ENCODE data around the gene TLL2.

TLL2 gene

DNA sequence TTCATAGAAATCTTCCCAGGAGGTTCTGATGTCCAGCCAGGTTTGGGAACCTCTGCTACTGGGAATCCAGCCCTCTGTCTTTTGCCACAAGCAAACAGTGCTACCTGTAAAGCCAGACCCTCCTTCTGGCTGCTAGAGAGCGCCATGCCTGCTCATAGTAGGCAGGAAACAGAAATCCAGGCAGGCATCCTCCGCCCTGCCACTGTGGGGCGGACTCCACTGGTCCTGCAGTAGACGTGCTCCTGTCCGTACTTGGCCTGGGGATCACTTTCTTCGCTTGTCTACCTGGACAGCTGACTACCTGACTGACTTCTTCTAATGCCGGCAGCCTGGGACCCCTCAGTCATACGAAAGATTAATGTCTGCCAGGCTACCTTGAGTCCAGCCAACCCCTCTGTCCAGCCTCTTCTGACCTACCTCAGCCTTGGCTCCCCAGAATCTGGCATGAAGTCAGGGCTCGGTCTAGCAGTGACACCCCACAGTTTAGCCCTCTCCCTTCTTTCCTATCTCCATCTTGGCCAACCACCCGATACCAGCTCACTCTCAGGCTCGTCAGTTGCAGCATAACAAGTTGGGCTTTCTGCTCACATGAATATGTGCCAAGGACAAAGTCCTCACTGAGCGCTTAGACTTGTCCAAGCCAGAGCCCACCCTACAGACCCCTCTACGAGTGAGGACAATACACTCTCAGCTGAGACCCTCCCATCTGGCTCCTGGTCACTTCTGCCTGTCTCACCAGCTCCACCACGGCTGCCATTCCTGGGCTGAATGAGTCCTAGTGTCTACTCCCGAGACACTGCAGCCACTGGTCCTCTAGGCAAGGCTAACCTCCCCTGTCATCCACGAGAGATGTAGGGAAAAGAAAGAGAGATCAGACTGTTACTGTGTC lies 111.1 kb downstream of the TLL2 start:
- H3K36me3 ChIP-seq (ENCODE audit: insufficient read depth, low read length) = no peaks in the 10 kb centered on the region
- no peaks in the 10 kb centered on the region for H3K4me1 ChIP-seq (ENCODE audit: control insufficient read depth, insufficient read depth, low read length)
- H3K27me3 ChIP-seq (ENCODE audit: control insufficient read depth, insufficient read depth, low read length) = peaks cover 63% of the 10 kb centered on the region
- H3K9ac ChIP-seq (ENCODE audit: low read depth, low read length) = no peak overlapping the region
- no peaks in the 10 kb centered on the region for H3K9me3 ChIP-seq (replicated peaks; ENCODE audit: low read length)
- no peak overlapping the region for H3K4me3 ChIP-seq (ENCODE audit: low read length)
- no peak overlapping the region for H3K4me2 ChIP-seq (ENCODE audit: low read length)

DNA sequence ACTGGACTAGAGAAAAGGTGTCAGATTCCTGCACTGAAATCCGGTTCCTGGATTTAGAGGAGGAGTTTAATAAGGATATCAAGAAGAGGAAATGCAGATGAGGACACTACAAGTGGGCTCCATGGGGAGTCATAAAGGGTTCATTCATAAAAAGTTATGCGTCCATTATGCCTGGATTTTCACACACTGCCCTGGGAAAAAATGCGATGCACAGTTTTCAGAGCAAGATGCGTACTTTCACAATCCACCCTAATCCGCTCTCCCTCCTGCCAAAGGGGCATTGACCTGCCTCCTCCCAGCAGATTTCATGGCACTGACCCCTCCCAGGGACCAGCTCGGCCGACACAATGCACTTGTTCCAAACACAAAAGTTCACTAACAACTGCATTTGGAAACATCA lies 112.7 kb downstream of the TLL2 start:
- Histone ChIP-seq H3K9me3 (replicated peaks; ENCODE audit: low read length) (no peaks in the 10 kb centered on the region), H3K4me1 (ENCODE audit: control insufficient read depth, insufficient read depth, low read length) (no peaks in the 10 kb centered on the region), H3K4me2 (ENCODE audit: low read length) (no peak overlapping the region), H3K9ac (ENCODE audit: low read depth, low read length) (no peak overlapping the region), H3K4me3 (ENCODE audit: low read length) (no peak overlapping the region), H3K36me3 (ENCODE audit: insufficient read depth, low read length) (no peaks in the 10 kb centered on the region), H3K27me3 (ENCODE audit: control insufficient read depth, insufficient read depth, low read length) (peaks cover 67% of the 10 kb centered on the region)

DNA sequence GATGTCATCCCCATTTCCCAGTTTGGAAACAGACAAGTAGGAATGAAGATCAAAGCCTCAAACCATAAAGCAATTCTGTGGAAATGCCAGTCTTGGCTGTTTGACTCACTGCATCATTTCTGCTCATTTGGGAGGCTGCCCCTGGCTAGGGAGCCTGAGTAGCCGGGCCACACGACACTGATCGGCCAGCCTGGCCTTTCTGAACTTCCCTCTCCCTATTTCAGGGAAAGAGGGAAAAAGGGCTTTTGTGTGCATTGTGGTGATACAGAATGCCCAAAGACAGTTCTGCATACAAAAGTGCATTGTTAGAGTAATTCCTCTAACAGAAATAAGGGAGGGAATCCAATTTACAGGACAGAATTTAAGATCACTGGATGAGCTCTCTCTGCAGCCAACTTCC lies 113.3 kb downstream of the TLL2 start:
- H3K4me2 ChIP-seq (ENCODE audit: low read length) = no peak overlapping the region
- no peak overlapping the region for H3K9ac ChIP-seq (ENCODE audit: low read depth, low read length)
- peaks cover 66% of the 10 kb centered on the region for H3K27me3 ChIP-seq (ENCODE audit: control insufficient read depth, insufficient read depth, low read length)
- no peaks in the 10 kb centered on the region for H3K36me3 ChIP-seq (ENCODE audit: insufficient read depth, low read length)
- H3K4me3 ChIP-seq (ENCODE audit: low read length) = no peak overlapping the region
- no peaks in the 10 kb centered on the region for H3K4me1 ChIP-seq (ENCODE audit: control insufficient read depth, insufficient read depth, low read length)
- H3K9me3 ChIP-seq (replicated peaks; ENCODE audit: low read length) = no peaks in the 10 kb centered on the region

DNA sequence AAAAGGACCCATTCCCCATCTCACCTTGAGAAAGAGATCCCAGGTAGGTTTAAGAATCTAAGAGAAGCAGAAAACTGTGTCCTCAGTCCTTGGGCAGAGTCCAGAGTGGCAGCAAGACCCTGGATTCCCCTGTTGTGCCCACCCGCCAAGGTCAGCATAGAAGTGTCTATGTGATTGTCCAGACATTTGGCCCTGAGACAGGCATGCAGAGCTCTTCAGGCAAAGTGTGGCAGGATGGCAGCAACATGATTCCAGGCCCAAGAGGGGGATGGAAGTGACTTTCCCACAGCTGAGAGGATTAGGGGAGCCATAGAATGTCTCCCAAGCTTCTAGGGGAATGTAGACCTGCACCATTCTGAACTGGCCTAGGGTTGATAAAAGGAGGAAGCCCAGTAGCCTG lies 115.8 kb downstream of the TLL2 start:
- Histone ChIP-seq H3K9me3 (replicated peaks; ENCODE audit: low read length) (no peaks in the 10 kb centered on the region), H3K9ac (ENCODE audit: low read depth, low read length) (no peak overlapping the region), H3K4me2 (ENCODE audit: low read length) (no peak overlapping the region), H3K36me3 (ENCODE audit: insufficient read depth, low read length) (no peaks in the 10 kb centered on the region), H3K4me3 (ENCODE audit: low read length) (no peak overlapping the region), H3K4me1 (ENCODE audit: control insufficient read depth, insufficient read depth, low read length) (no peaks in the 10 kb centered on the region), H3K27me3 (ENCODE audit: control insufficient read depth, insufficient read depth, low read length) (peaks cover 79% of the 10 kb centered on the region)

DNA sequence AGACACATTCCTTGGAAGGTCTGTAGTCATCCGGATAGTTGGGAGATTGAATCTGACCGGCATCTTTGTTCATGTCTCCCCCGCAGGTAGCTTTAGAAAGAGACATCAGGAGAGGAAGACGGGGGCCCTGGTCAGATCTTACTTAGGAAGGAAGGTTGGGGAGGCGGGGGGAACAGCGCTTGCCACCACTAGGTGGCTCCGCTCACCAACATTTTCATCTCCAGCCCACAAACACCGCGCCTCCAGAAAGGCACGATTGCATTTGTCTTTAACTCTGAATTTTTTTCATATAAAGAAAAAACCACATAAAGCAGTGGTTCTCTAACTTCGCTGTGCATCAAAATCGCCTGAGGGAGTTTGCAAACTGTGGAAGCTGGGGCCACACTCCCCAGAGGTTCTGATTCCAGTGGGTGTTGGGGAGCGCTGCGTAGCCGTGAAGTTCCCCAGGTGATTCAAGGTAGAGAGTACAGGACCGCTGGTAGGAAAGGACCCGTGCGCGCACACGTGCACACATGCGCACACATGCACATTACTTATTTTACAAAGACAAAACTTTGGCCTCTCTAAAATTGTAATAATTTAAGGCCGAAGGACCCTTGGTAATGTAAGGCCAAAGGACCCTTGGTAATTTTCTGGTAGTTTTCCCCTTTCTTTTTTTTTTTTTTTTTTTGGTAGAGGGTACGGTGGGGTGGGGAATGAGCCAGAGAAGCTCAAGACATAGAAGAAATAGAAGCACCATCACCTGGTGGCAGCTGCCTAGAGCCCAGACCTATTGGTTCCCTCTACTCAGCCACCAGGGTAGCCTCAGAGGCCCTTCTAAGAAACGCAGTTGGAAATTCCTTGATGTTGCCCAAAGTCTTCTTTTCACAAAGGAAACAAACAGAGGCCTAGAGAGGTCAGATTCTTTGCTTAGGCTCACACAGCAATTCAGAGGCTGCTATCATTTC lies 117.5 kb downstream of the TLL2 start:
- Histone ChIP-seq H3K4me3 (ENCODE audit: low read length) (no peak overlapping the region), H3K9ac (ENCODE audit: low read depth, low read length) (no peak overlapping the region), H3K4me2 (ENCODE audit: low read length) (no peak overlapping the region), H3K4me1 (ENCODE audit: control insufficient read depth, insufficient read depth, low read length) (no peaks in the 10 kb centered on the region), H3K9me3 (replicated peaks; ENCODE audit: low read length) (no peaks in the 10 kb centered on the region), H3K27me3 (ENCODE audit: control insufficient read depth, insufficient read depth, low read length) (peaks cover 77% of the 10 kb centered on the region), H3K36me3 (ENCODE audit: insufficient read depth, low read length) (no peaks in the 10 kb centered on the region)

DNA sequence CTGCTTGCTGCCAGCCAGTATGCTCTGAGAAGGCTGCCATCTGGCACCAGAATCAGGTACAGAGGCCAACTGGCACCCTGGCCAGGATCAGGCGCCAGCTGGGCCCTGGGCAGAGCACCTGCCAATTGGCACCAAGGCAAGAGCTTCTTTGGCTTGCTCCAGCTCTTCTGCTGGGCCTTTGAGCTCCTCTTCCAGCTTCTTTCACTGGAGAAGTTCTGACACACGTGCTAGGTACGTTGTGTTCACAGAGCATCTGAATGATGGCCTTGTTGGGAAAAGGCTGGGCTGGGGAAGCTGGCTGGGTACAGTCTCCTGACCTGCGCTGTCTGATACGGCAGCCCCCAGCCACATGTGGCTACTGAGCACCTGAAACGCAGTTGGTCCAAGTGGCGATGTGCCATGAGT lies 123.3 kb downstream of the TLL2 start:
- H3K4me1 ChIP-seq (ENCODE audit: control insufficient read depth, insufficient read depth, low read length) = no peaks in the 10 kb centered on the region
- no peak overlapping the region for H3K9ac ChIP-seq (ENCODE audit: low read depth, low read length)
- H3K4me3 ChIP-seq (ENCODE audit: low read length) = no peak overlapping the region
- H3K4me2 ChIP-seq (ENCODE audit: low read length) = no peak overlapping the region
- H3K9me3 ChIP-seq (replicated peaks; ENCODE audit: low read length) = no peaks in the 10 kb centered on the region
- H3K36me3 ChIP-seq (ENCODE audit: insufficient read depth, low read length) = no peaks in the 10 kb centered on the region
- peaks cover 63% of the 10 kb centered on the region for H3K27me3 ChIP-seq (ENCODE audit: control insufficient read depth, insufficient read depth, low read length)

DNA sequence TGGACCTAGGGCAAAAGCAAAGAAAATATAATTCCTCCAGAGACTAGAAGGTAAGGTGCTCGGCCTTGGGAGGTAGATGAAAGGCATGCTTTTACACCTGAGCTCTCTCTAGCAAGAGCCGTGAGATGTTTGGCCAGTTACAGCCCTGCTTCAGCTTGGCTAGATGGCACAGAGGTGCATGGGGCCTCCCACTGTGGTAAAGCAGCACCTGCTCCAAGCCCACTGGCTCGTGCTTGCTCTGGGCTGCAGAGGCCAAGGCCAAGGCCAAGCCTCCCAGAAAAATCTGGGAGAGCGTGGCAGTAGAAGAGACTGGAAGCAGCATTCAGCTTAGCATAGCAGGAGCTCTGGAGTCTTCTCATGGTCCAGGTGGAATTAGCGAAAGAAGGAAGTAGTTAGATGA lies 123.9 kb downstream of the TLL2 start:
- Histone ChIP-seq H3K36me3 (ENCODE audit: insufficient read depth, low read length) (no peaks in the 10 kb centered on the region), H3K4me1 (ENCODE audit: control insufficient read depth, insufficient read depth, low read length) (no peaks in the 10 kb centered on the region), H3K9me3 (replicated peaks; ENCODE audit: low read length) (no peaks in the 10 kb centered on the region), H3K4me2 (ENCODE audit: low read length) (no peak overlapping the region), H3K27me3 (ENCODE audit: control insufficient read depth, insufficient read depth, low read length) (peaks cover 60% of the 10 kb centered on the region), H3K9ac (ENCODE audit: low read depth, low read length) (no peak overlapping the region), H3K4me3 (ENCODE audit: low read length) (no peak overlapping the region)

DNA sequence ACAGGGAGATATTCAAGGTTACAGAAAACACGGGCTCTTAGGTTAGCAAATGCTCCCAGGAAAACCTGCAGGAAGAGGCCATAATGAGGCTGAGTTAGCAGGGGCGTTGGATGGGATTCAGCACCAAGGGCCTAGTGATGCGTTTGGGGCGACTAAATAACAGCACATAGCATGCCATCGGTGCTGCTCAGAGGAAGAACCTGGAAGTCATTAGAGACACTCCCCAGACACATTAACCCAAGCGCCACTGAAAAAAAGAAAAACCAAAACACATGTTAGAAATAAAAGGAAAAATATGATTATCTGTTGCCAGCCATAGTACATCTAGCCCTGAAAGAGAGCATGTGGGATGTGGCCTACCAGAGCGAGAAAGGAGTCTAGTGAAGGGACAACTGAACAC lies 126.1 kb downstream of the TLL2 start:
- Histone ChIP-seq H3K9ac (ENCODE audit: low read depth, low read length) (no peak overlapping the region), H3K9me3 (replicated peaks; ENCODE audit: low read length) (no peaks in the 10 kb centered on the region), H3K4me3 (ENCODE audit: low read length) (no peak overlapping the region), H3K36me3 (ENCODE audit: insufficient read depth, low read length) (no peaks in the 10 kb centered on the region), H3K4me2 (ENCODE audit: low read length) (no peak overlapping the region), H3K4me1 (ENCODE audit: control insufficient read depth, insufficient read depth, low read length) (no peaks in the 10 kb centered on the region), H3K27me3 (ENCODE audit: control insufficient read depth, insufficient read depth, low read length) (peaks cover 40% of the 10 kb centered on the region)

DNA sequence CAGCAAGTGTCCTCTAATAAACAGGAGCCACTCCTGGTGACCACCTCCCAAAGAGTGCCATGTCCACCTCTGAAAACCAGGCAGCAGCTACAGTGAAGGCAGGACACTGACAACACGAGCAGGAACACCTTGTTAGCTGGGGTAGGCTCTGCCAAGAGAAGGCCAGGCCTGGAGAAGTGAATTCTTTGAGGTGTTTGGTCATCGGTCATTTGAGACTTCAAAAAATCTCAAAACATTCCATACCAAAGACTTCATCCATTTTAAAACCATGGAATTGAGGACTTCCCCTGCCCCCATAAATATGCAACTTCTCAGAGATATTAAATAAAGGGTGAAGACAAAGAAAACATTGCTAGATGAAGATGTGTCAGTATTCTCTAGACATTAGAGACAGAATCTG lies 126.6 kb downstream of the TLL2 start:
- no peak overlapping the region for H3K4me3 ChIP-seq (ENCODE audit: low read length)
- H3K36me3 ChIP-seq (ENCODE audit: insufficient read depth, low read length) = no peaks in the 10 kb centered on the region
- H3K4me1 ChIP-seq (ENCODE audit: control insufficient read depth, insufficient read depth, low read length) = no peaks in the 10 kb centered on the region
- no peaks in the 10 kb centered on the region for H3K9me3 ChIP-seq (replicated peaks; ENCODE audit: low read length)
- no peak overlapping the region for H3K9ac ChIP-seq (ENCODE audit: low read depth, low read length)
- peaks cover 36% of the 10 kb centered on the region for H3K27me3 ChIP-seq (ENCODE audit: control insufficient read depth, insufficient read depth, low read length)
- H3K4me2 ChIP-seq (ENCODE audit: low read length) = no peak overlapping the region

DNA sequence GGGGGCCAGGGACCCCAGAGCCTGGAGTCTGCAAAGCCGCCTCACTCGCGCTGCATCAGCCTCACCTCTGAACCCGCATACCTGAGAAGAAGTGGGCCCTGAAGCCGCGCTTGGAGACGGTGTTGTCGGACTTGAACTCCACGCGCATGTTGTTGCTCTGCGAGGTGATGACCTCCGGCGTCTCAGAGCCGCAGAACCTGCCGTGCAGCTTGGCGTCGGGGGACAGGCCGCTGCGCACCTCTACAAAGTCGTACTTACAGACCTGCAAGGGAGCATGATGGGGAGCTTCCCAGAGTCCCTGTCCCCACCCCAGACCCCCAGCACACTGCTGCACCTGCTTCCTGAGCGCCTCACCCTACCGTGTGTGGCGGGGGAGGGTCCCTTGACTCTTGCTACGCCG lies 129.2 kb downstream of the TLL2 start:
- Histone ChIP-seq H3K9me3 (replicated peaks; ENCODE audit: low read length) (no peaks in the 10 kb centered on the region), H3K36me3 (ENCODE audit: insufficient read depth, low read length) (no peaks in the 10 kb centered on the region), H3K4me1 (ENCODE audit: control insufficient read depth, insufficient read depth, low read length) (no peaks in the 10 kb centered on the region), H3K27me3 (ENCODE audit: control insufficient read depth, insufficient read depth, low read length) (peaks cover 16% of the 10 kb centered on the region), H3K4me3 (ENCODE audit: low read length) (no peak overlapping the region), H3K9ac (ENCODE audit: low read depth, low read length) (no peak overlapping the region), H3K4me2 (ENCODE audit: low read length) (no peak overlapping the region)

DNA sequence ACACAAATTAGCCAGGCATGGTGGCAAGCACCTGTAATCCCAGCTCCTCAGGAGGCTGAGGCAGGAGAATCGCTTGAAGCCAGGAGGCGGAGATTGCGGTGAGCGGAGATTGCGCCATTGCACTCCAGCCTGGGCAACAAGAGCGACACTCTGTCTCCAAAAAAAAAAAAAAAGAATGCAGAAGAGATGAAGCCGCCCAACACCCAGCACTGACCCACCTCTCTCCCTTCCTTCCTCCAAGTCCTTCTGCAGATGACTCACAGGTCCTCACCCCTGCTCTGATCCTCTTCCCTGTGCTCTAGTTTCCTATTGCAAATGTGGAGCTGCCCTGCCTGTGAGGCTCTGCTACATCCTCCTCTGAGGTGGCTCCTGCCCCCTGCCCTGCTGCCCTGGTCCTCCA lies 132.9 kb downstream of the TLL2 start:
- Histone ChIP-seq H3K4me2 (ENCODE audit: low read length) (no peak overlapping the region), H3K9me3 (replicated peaks; ENCODE audit: low read length) (no peaks in the 10 kb centered on the region), H3K36me3 (ENCODE audit: insufficient read depth, low read length) (no peaks in the 10 kb centered on the region), H3K4me3 (ENCODE audit: low read length) (no peak overlapping the region), H3K27me3 (ENCODE audit: control insufficient read depth, insufficient read depth, low read length) (peaks cover 7% of the 10 kb centered on the region), H3K9ac (ENCODE audit: low read depth, low read length) (no peak overlapping the region), H3K4me1 (ENCODE audit: control insufficient read depth, insufficient read depth, low read length) (no peaks in the 10 kb centered on the region)

All from skeletal muscle satellite cell (primary cell).